K562 (cell line): ENCODE measurements around the gene TSHB. TPM values are rescaled to one million over a fixed set of nuclear protein-coding genes. Genes with fewer than 3 reads are reported as not detected.

Experiments
- ARID4B ChIP-seq: sonication (generic); formaldehyde crosslinking; IDR thresholded peaks from 2 replicates; pipeline ENCODE4 v1.8.0; 2022; ENCODE audit warnings: mild to moderate bottlenecking, missing genetic modification reagents
- BMI1 ChIP-seq: fragments of 150-350 bp; IDR thresholded peaks from 2 replicates; pipeline ENCODE4 v1.6.1; 2014; ENCODE audit warnings: low read length
- CBFA2T3 ChIP-seq: fragments of 450-650 bp; IDR thresholded peaks from 2 replicates; pipeline ENCODE4 v1.6.1; 2017
- CBX3 ChIP-seq, 2 experiments: IDR thresholded peaks; 1 replicate in 1 of 2; 2 replicates in 1 of 2; pipeline ENCODE4 v1.6.1; 2012; ENCODE audit warnings: inconsistent platforms in 2 of 2, low read length in 2 of 2, borderline replicate concordance in 1 of 2, control low read depth in 1 of 2
- FOS ChIP-seq: IDR thresholded peaks from 3 replicates; pipeline ENCODE4 v1.6.1; 2011; ENCODE audit not compliant: insufficient read length; ENCODE audit errors: extremely low read depth
- HLTF ChIP-seq: fragments of 450-650 bp; IDR thresholded peaks from 2 replicates; pipeline ENCODE4 v1.6.1; 2016
- RBM17 ChIP-seq: fragments of 200-400 bp; formaldehyde crosslinking; IDR thresholded peaks from 2 replicates; pipeline ENCODE4 v1.6.1; 2017; ENCODE audit warnings: low read depth, mild to moderate bottlenecking, low read length, borderline replicate concordance
- SAFB ChIP-seq: fragments of 200-400 bp; formaldehyde crosslinking; IDR thresholded peaks from 2 replicates; pipeline ENCODE4 v1.6.1; 2017; ENCODE audit warnings: low read depth, low read length, borderline replicate concordance
- ZNF146 ChIP-seq: IDR thresholded peaks from one replicate; pipeline ENCODE4 v1.6.1; 2018; ENCODE audit warnings: missing compliant biosample characterization; ENCODE audit not compliant: unreplicated experiment
- polyA plus RNA-seq, 8 experiments: library from polyadenylated mRNA; depleted of rRNA in 4 of 8; stranded (reverse) in 5 of 8; unstranded in 3 of 8; fragments of >200 nt; fragmentation: Nextera tagmentation in 2 of 8; fragmentation: Illumina TruSeq in 1 of 8; extraction: Ambion mirVana in 2 of 8; extraction: Trizol in 1 of 8; gene quantifications; 2 replicates each; pipeline versions ENCODE4 v1.2.1 to v1.2.3, GENCODE V29; 2011 to 2014; ENCODE audit warnings: inconsistent platforms in 1 of 8, missing spikeins in 1 of 8
- total RNA-seq, 7 experiments: library from RNA; depleted of rRNA in 6 of 7; stranded (reverse); fragments of >200 nt in 6 of 7; fragmentation: Illumina TruSeq in 2 of 7; extraction: Trizol in 2 of 7; gene quantifications; 2 replicates each; pipeline versions ENCODE4 v1.2.1 to v1.2.3, GENCODE V29; 2011 to 2021; ENCODE audit warnings: low replicate concordance in 1 of 7
- TF ChIP-seq, protein P1 (sequence below): sonication (generic); formaldehyde crosslinking; IDR thresholded peaks from 2 replicates; pipeline ENCODE4 v1.8.1; 2022; ENCODE audit warnings: missing genetic modification reagents

The TSHB gene
- total and polyA plus RNA-seq, 9 of the 15 experiments (the other 6 are each of a cell fraction or from before 2014, with no cell fraction given), result not detected

DNA sequence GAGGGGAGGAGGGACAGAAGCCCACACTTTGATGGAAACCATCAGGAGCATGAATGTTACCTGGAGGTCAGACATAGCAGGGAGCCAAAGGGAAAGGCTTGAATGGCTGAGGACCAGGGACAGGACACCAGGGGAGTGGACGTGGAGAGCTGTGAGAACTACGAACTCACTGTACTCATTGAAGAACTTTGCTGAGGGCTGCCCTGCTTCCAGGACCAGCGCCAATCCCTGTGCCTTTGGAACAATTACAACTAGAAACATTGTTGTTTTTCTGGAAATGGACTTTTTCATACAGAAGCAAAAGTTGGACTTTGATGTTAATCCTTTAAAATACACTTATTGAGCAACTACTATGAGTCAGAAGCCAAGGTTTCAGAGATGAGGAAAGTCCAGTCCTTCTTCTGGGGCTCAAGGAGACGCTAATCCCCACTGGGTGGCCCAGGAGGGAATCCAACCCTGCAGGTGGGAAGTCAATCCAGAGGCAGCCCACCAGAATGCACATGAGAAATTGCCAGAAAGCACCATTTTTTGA, 46.8 kb downstream of the TSHB start (continued):
- TF ChIP-seq ARID4B (CRISPR knock-in tag), result no peak
- no peak for TF ChIP-seq SAFB
- no peak for TF ChIP-seq BMI1
- TF ChIP-seq CBFA2T3, result no peak
- TF ChIP-seq CBX3 (IDR thresholded peaks at IDR 0.05; ENCODE audit: borderline replicate concordance in 1 of 2, low read length in 2 of 2), result no peak
- TF ChIP-seq HLTF, result no peak
- no peak for TF ChIP-seq RBM17
- TF ChIP-seq FOS, result no peak
- no peak for TF ChIP-seq ZNF146 (CRISPR knock-in tag)
- TF ChIP-seq, protein P1, sequence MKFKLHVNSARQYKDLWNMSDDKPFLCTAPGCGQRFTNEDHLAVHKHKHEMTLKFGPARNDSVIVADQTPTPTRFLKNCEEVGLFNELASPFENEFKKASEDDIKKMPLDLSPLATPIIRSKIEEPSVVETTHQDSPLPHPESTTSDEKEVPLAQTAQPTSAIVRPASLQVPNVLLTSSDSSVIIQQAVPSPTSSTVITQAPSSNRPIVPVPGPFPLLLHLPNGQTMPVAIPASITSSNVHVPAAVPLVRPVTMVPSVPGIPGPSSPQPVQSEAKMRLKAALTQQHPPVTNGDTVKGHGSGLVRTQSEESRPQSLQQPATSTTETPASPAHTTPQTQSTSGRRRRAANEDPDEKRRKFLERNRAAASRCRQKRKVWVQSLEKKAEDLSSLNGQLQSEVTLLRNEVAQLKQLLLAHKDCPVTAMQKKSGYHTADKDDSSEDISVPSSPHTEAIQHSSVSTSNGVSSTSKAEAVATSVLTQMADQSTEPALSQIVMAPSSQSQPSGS (CRISPR knock-in tag), result no peak
